ENCODE measurements around the gene FBXL3. TPM values are rescaled to one million over a fixed set of nuclear protein-coding genes. Genes with fewer than 3 reads are reported as not detected.

Gene FBXL3
- polyA plus RNA-seq, 1 of the 3 experiments (the other 2 are of a cell fraction) = 13.6 TPM

GRCh38 chr13:77065461-77066147 lies 38.6 kb upstream of the FBXL3 start:
- no peak for DNase-seq
- Histone ChIP-seq H3K9ac (no peak overlapping the region), H3K4me2 (no peak overlapping the region), H3K9me2 (no peaks in the 10 kb centered on the region), H3F3A (replicated peaks; ENCODE audit: insufficient read depth) (peaks cover 4% of the 10 kb centered on the region), H3K4me3 (ENCODE audit: low read depth in 2 of 2, low read length in 1 of 2) (no peak overlapping the region), H3K9me3 (no peaks in the 10 kb centered on the region), H3K27ac (ENCODE audit: low read depth in 2 of 2, low read length in 1 of 2) (no peak overlapping the region), H3K4me1 (ENCODE audit: control insufficient read depth in 1 of 2, insufficient read depth in 2 of 2, low read depth in 1 of 2, low read length in 1 of 2) (no peaks in the 10 kb centered on the region; a peak in 2 of 4 replicates), H4K20me1 (ENCODE audit: insufficient read depth) (no peaks in the 10 kb centered on the region), H3K27me3 (ENCODE audit: insufficient read depth) (no peaks in the 10 kb centered on the region), H2AFZ (ENCODE audit: low read depth) (no peak overlapping the region), H3K79me2 (ENCODE audit: insufficient read depth) (no peaks in the 10 kb centered on the region), H3K36me3 (replicated peaks in 1 of 2; ENCODE audit: control insufficient read depth in 1 of 2, insufficient read depth in 2 of 2, low read length in 1 of 2) (peaks cover 55 to 77% of the 10 kb centered on the region in 2 experiments)
- 92% methylated on average over 5 of the region's 5 CpGs for WGBS (ENCODE audit: low lambda C conversion rate)
- ChIA-PET POLR2A (no interaction called here), CTCF (interaction anchor here (1.0 to 1.3 kb wide), 2 partner anchors 11 to 413 kb away, joined by 3 to 4 read pairs; no protein-coding TSS in a partner anchor)
- TF ChIP-seq YY1 (IDR thresholded peaks at IDR 0.05; ENCODE audit: low read depth) (no peak), RAD21 (IDR thresholded peaks at IDR 0.05; ENCODE audit: low read length) (no peak), MEF2A (IDR thresholded peaks at IDR 0.05; ENCODE audit: borderline replicate concordance, low read depth) (no peak), SMC3 (IDR thresholded peaks at IDR 0.05; ENCODE audit: low read depth, low read length) (no peak), USF1 (IDR thresholded peaks at IDR 0.05; ENCODE audit: borderline replicate concordance, low read depth) (no peak), FOSL2 (IDR thresholded peaks at IDR 0.05; ENCODE audit: borderline replicate concordance, low read depth) (no peak), ELF1 (IDR thresholded peaks at IDR 0.05) (no peak), NRF1 (IDR thresholded peaks at IDR 0.05; ENCODE audit: low read depth, low read length) (no peak), RXRA (IDR thresholded peaks at IDR 0.05; ENCODE audit: borderline replicate concordance, low read depth) (no peak), GABPA (IDR thresholded peaks at IDR 0.05; ENCODE audit: low read depth) (no peak), MAX (IDR thresholded peaks at IDR 0.05; ENCODE audit: low read depth) (no peak)

GRCh38 chr13:77062097-77062496 lies 35.1 kb upstream of the FBXL3 start:
- H3K79me2 ChIP-seq (ENCODE audit: insufficient read depth) = no peaks in the 10 kb centered on the region
- H3K4me1 ChIP-seq (ENCODE audit: control insufficient read depth in 1 of 2, insufficient read depth in 2 of 2, low read depth in 1 of 2, low read length in 1 of 2) = no peaks in the 10 kb centered on the region; a peak in 2 of 4 replicates
- WGBS (ENCODE audit: low lambda C conversion rate) = 96% methylated on average over 1 of the region's 1 CpG
- H3K9me2 ChIP-seq = no peaks in the 10 kb centered on the region
- H3K9ac ChIP-seq = no peak overlapping the region
- ChIA-PET CTCF (no interaction called here), POLR2A (no interaction called here)
- H4K20me1 ChIP-seq (ENCODE audit: insufficient read depth) = no peaks in the 10 kb centered on the region
- H3K27me3 ChIP-seq (ENCODE audit: insufficient read depth) = no peaks in the 10 kb centered on the region
- no peak for DNase-seq
- H3K9me3 ChIP-seq = no peaks in the 10 kb centered on the region
- peaks cover 4% of the 10 kb centered on the region for H3F3A ChIP-seq (replicated peaks; ENCODE audit: insufficient read depth)
- H2AFZ ChIP-seq (ENCODE audit: low read depth) = no peak overlapping the region
- no peak overlapping the region for H3K4me2 ChIP-seq
- no peak overlapping the region for H3K27ac ChIP-seq (ENCODE audit: low read depth in 2 of 2, low read length in 1 of 2)
- TF ChIP-seq RCOR1 (IDR thresholded peaks at IDR 0.05; ENCODE audit: low read length) (no peak), EZH2phosphoT487 (IDR thresholded peaks at IDR 0.05; ENCODE audit: borderline replicate concordance, low read depth) (no peak), MAX (IDR thresholded peaks at IDR 0.05; ENCODE audit: low read depth) (no peak), CTCF (IDR thresholded peaks at IDR 0.05) (no peak), CHD2 (IDR thresholded peaks at IDR 0.05; ENCODE audit: low read length, partially characterized antibody) (no peak), FOXM1 (IDR thresholded peaks at IDR 0.05; ENCODE audit: low read depth) (no peak), ELF1 (IDR thresholded peaks at IDR 0.05) (no peak), EP300 (IDR thresholded peaks at IDR 0.05; ENCODE audit: borderline replicate concordance in 1 of 2, low read depth in 1 of 2, low read length in 1 of 2) (no peak), FOSL2 (IDR thresholded peaks at IDR 0.05; ENCODE audit: borderline replicate concordance, low read depth) (no peak), IRF3 (IDR thresholded peaks at IDR 0.05; ENCODE audit: low read depth, low read length) (no peak)
- no peak overlapping the region for H3K4me3 ChIP-seq (ENCODE audit: low read depth in 2 of 2, low read length in 1 of 2)
- peaks cover 47 to 73% of the 10 kb centered on the region in 2 experiments for H3K36me3 ChIP-seq (replicated peaks in 1 of 2; ENCODE audit: control insufficient read depth in 1 of 2, insufficient read depth in 2 of 2, low read length in 1 of 2)
